ENCODE results near the gene PCCA.

Gene PCCA

DNA sequence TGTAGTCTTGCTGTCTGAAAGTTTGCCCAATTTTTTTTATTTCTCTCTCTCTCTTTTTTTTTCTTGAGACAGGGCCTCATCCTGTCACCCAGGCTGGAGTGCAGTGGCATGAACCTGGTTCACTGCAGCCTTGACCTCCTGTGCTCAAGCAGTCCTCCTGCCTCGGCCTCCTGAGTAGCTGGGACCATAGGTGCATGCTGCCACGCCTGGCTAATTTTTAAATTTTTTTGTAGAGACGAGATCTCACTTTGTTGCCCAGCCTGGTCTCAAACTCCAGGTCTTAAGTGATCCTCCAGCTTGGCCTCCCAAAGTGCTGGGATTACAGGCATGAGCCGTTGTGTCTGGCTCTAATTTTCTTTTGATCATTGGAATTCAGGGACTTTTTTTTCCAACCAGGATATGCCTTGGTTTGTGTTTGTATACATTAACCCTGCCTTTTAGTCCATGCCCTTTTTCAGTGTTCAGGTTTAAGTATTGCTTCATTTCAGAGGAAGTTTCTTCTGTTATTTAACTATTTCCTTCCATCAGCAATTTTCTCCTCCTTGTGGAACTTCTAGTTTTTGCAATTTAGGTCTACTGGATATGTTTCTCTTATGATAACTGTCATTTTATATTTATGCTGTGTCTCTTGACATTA is 201.4 kb downstream of the PCCA start:
- Histone ChIP-seq H3K27ac (no peak overlapping the region), H3K27me3 (replicated peaks) (no peaks in the 10 kb centered on the region), H3K36me3 (replicated peaks) (no peaks in the 10 kb centered on the region), H3K4me3 (ENCODE audit: low read depth, low read length) (no peak overlapping the region)
- in situ Hi-C loops (cut with HindIII; ENCODE audit: low pct_ligation_motif_present, low sequenced_read_pairs) = no loop called here
- TF ChIP-seq, protein P1, sequence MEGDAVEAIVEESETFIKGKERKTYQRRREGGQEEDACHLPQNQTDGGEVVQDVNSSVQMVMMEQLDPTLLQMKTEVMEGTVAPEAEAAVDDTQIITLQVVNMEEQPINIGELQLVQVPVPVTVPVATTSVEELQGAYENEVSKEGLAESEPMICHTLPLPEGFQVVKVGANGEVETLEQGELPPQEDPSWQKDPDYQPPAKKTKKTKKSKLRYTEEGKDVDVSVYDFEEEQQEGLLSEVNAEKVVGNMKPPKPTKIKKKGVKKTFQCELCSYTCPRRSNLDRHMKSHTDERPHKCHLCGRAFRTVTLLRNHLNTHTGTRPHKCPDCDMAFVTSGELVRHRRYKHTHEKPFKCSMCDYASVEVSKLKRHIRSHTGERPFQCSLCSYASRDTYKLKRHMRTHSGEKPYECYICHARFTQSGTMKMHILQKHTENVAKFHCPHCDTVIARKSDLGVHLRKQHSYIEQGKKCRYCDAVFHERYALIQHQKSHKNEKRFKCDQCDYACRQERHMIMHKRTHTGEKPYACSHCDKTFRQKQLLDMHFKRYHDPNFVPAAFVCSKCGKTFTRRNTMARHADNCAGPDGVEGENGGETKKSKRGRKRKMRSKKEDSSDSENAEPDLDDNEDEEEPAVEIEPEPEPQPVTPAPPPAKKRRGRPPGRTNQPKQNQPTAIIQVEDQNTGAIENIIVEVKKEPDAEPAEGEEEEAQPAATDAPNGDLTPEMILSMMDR (IDR thresholded peaks at IDR 0.05; ENCODE audit: low read depth, low read length, missing control alignments) = no peak
- no peak for DNase-seq

DNA sequence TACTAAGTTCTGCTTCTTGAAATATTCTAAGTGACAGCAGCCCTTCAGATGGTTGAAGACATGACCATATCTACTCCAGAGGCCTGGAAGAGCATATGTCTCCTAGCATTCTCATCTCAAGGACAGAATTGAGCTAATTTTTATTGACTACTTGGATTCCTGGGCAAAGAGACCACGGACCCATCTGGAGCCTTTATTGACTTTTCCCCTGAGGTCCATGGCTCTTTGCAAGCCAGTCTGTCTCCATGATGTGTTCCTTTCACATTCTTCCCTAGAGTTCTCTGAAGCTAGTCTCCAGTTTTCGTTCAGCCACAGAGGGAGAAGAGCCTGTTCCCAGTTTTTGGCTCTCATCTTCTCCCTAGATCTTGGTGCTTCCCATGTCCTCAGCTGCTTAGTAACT is 202.7 kb downstream of the PCCA start:
- Histone ChIP-seq H3K27ac (no peak overlapping the region), H3K36me3 (replicated peaks) (no peaks in the 10 kb centered on the region), H3K27me3 (replicated peaks) (no peaks in the 10 kb centered on the region), H3K4me3 (ENCODE audit: low read depth, low read length) (no peak overlapping the region)
- in situ Hi-C loops (cut with HindIII; ENCODE audit: low pct_ligation_motif_present, low sequenced_read_pairs) = no loop called here
- TF ChIP-seq, protein P1 (IDR thresholded peaks at IDR 0.05; ENCODE audit: low read depth, low read length, missing control alignments) = no peak
- no peak for DNase-seq

DNA sequence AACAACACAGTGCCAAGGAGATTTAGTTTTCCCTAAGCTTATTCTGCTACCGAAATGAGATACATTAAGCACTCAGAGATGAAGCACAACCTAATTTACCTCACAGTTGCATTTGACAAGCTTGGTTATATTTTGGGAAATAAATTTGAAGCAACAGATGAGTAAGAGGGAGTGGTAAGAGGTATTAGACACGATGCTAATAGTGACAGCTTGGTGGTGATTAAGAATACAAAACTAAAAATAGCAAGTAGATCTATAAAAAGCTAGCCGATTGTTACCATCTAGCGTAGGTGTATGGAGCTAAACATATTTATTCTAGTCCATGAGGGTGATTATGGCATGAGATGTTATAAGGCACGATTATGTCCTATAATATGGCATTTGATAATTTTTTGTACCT is 208.5 kb downstream of the PCCA start:
- no peak for DNase-seq
- H3K36me3 ChIP-seq (replicated peaks) = no peaks in the 10 kb centered on the region
- H3K4me3 ChIP-seq (ENCODE audit: low read depth, low read length) = no peak overlapping the region
- no peaks in the 10 kb centered on the region for H3K27me3 ChIP-seq (replicated peaks)
- in situ Hi-C loops (cut with HindIII; ENCODE audit: low pct_ligation_motif_present, low sequenced_read_pairs) = no loop called here
- H3K27ac ChIP-seq = no peak overlapping the region
- TF ChIP-seq, protein P1 (IDR thresholded peaks at IDR 0.05; ENCODE audit: low read depth, low read length, missing control alignments) = no peak

DNA sequence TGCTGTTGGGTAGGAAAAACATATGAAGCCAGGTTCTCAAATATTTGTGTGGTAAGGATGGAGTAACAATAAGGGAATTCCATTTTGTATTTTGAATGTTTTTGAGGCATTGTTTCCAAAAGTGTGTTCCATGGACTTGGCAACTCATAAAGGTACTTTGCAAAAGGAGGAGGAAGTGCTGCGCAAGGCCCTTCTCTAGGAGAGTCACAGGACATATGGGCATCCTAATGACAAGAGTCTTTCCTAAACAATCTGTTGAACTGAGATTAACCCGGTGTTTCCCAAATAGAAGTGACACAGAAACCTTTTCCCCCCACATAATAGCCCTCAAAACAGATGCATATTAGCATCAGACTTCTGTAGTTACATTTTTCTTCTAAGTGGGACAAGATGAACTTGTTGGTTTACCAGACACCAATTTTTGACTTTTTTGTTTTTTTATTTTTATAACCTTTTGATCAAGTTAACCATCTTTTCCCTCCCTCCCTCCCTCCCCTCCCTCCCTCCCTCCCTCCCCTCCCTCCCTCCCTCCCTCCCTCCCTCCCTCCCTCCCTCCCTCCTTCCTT is 209.3 kb downstream of the PCCA start:
- Histone ChIP-seq H3K27ac (no peak overlapping the region), H3K36me3 (replicated peaks) (no peaks in the 10 kb centered on the region), H3K4me3 (ENCODE audit: low read depth, low read length) (no peak overlapping the region), H3K27me3 (replicated peaks) (no peaks in the 10 kb centered on the region)
- TF ChIP-seq, protein P1 (IDR thresholded peaks at IDR 0.05; ENCODE audit: low read depth, low read length, missing control alignments) = no peak
- no peak for DNase-seq
- in situ Hi-C loops (cut with HindIII; ENCODE audit: low pct_ligation_motif_present, low sequenced_read_pairs) = no loop called here

DNA sequence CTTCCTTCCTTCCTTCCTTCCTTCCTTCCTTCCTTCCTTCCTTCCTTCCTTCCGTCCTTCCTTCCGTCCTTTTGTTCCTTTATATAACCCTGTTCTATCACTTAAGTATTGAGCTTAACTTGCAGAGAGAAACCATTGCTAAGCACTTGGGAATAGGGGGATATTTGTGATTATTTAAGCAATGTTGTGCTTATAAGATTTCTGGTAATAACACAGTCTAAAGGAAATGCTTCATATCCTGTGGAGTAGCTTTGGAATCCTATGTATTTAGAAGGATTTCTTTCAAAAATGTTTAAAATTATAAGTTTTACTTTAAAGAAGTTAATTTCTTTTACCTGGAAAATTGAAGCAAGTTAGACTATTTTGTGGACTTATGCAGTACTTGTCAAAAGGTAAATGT is 209.8 kb downstream of the PCCA start:
- H3K36me3 ChIP-seq (replicated peaks) = no peaks in the 10 kb centered on the region
- H3K27ac ChIP-seq = no peak overlapping the region
- in situ Hi-C loops (cut with HindIII; ENCODE audit: low pct_ligation_motif_present, low sequenced_read_pairs) = no loop called here
- no peak overlapping the region for H3K4me3 ChIP-seq (ENCODE audit: low read depth, low read length)
- DNase-seq = no peak
- no peaks in the 10 kb centered on the region for H3K27me3 ChIP-seq (replicated peaks)
- TF ChIP-seq, protein P1 (IDR thresholded peaks at IDR 0.05; ENCODE audit: low read depth, low read length, missing control alignments) = no peak

DNA sequence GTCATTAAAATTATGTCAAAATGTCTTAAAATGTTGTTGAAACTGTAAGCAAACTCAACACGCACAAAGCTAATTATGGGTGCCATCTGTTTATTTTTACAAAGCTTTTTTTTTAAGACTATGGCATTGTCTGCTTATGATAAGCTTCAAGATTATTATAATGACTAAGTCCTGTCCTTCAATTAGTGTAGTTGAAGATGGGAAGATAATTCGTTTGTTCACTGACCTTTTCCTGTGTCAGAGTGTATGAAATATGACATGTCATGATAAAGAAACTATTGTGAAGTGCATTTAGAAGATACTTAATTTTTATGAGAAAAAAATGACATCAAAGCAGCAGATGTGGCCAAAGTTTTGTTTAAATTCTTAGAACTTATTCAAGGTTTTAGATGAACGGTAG is 211.3 kb downstream of the PCCA start:
- no peaks in the 10 kb centered on the region for H3K36me3 ChIP-seq (replicated peaks)
- no peaks in the 10 kb centered on the region for H3K27me3 ChIP-seq (replicated peaks)
- no peak for DNase-seq
- no peak overlapping the region for H3K4me3 ChIP-seq (ENCODE audit: low read depth, low read length)
- in situ Hi-C loops (cut with HindIII; ENCODE audit: low pct_ligation_motif_present, low sequenced_read_pairs) = no loop called here
- TF ChIP-seq, protein P1 (IDR thresholded peaks at IDR 0.05; ENCODE audit: low read depth, low read length, missing control alignments) = no peak
- no peak overlapping the region for H3K27ac ChIP-seq

Measured in brain microvascular endothelial cell (primary cell).